ENCODE data around the gene CHST2. TPM values are rescaled to one million over a fixed set of nuclear protein-coding genes. Genes with fewer than 3 reads are reported as not detected.

Gene CHST2
- polyA plus RNA-seq, 4 donors: 17.9 to 33.0 (median 26.4) TPM

- no peak for DNase-seq (ENCODE audit: low read depth in 4 of 4, low spot score in 3 of 4)
Measured at GRCh38 chr3:143098032-143098764, 21.4 kb upstream of the CHST2 start.

DNA sequence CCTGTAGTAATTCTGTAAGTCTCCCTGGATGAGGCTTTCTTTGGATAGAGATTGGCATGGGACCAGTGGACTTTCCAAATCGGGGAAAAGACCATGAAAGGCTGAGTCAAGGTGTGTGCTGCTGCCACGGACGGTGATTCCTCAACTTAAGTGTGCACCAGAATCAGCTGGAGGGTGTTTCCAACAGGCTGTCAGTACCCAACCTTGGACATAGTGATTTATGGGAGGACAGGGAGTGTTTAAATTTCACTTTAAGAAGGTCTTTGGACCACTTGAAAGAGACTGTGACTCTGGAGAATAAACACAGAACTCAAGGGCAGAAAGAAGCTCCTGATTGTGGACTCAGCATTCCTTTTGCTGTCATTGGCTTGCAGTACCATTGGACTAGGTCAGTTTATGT is 20.4 kb upstream of the CHST2 start:
- DNase-seq (ENCODE audit: low read depth in 4 of 4, low spot score in 3 of 4): no peak

GRCh38 chr3:143099690-143100089 is 19.9 kb upstream of the CHST2 start:
- no peak for DNase-seq (ENCODE audit: low read depth in 4 of 4, low spot score in 3 of 4)

DNA sequence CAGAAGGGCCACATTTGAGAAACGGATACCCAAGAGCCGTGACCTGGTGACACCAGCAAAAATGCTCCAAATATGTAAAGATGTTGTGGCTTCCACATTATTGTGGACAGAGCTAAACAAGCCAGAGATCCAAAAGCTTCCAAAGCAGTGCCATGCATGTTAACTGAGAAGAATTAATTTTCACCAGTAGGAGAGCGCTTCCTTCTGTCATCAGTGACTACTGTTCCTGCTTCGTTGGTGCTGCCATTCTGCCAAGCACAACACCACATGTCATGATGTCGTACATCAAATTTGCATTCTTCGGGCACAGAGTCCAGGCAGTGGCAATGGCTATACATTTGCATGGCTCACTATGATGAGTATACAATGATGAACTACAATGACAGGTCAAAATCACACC is 19.1 kb upstream of the CHST2 start:
- no peak for DNase-seq (ENCODE audit: low read depth in 4 of 4, low spot score in 3 of 4)

DNA sequence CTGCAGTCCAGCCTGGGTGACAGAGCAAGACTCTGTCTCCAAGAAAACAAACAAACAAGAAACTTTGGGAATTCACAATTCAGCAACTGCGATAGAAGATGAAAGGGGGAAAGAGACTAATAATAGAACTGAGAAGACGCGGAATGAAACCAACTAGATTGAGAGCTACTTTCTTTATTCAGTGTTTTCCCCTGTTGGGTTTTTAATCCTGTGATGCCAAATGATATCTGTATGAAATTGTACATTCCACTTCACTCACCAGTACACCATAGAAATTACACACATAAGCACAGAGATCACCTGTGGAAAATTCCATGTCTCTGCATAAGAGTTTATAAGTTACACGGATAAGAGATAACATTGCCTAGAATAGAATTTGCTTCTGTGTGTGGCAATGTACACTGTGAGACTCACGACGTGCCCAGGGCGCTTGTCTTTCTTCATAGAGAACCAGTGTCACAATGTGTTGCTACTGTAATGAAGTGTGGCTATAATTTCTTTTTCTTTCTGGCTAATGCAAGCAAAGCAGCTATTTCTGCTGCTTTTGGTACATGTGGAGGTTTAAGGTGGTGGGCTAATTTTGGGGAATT is 17.7 kb upstream of the CHST2 start:
- no peak for DNase-seq (ENCODE audit: low read depth in 4 of 4, low spot score in 3 of 4)

DNA sequence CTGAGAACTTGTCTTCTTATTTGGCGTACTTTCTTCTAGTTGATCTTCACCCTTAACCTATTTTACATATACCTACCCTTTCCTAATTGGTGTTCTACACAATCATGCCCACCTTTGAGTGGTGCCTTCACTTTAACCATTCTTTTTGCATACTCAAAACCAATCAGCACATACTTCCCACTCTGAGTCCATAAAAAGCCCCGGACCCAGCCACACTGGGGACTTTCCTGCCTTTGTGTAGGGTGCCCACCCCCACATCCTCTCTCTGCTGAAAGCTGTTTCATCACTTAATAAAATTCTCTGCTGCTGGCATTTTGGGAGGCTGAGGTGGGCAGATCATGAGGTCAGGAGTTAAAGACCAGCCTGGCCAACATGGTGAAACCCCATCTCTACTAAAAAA is 15.9 kb upstream of the CHST2 start:
- DNase-seq (ENCODE audit: low read depth in 4 of 4, low spot score in 3 of 4): no peak

DNA sequence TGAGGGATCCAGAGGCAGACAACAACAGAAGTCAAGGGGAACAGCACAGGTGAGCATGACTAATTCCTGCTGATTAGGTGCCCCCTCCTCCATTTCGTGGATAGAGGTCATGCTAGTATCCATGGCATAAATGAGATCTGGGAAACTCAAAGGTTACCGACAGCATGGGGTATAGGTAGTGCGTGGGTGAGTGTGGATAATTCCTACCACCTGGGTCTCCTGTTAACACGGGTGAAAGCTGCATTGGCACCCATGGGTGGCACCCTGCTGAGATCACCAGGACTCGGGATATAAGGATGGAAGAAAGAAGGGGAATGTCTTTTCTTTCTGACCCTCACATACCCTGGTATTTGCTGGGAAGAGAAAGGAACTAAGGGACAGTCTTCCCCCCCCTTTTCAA is 14.4 kb upstream of the CHST2 start:
- DNase-seq (ENCODE audit: low read depth in 4 of 4, low spot score in 3 of 4): no peak

DNA sequence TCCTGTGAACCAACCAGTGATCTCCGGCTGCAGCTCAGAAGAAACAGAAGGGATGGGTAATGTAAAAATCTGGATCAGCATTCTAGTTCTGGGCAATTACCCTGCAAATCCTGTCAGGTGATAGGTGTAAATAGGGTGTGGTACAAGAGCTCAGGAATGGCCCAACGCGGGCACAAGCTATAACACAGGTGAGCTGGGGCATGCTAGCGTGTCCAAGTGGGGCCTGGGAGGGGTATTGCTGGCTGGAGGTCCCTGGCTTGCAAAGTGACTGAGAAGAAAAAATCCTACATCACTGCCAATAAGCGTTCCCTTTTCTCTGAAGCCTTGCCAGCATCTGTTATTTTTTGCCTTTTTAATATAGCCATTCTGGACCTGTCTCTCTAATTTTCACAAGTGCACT is 9.7 kb upstream of the CHST2 start:
- no peak for DNase-seq (ENCODE audit: low read depth in 4 of 4, low spot score in 3 of 4)

GRCh38 chr3:143110371-143110770 is 9.2 kb upstream of the CHST2 start:
- DNase-seq (ENCODE audit: low read depth in 4 of 4, low spot score in 3 of 4): no peak

DNA sequence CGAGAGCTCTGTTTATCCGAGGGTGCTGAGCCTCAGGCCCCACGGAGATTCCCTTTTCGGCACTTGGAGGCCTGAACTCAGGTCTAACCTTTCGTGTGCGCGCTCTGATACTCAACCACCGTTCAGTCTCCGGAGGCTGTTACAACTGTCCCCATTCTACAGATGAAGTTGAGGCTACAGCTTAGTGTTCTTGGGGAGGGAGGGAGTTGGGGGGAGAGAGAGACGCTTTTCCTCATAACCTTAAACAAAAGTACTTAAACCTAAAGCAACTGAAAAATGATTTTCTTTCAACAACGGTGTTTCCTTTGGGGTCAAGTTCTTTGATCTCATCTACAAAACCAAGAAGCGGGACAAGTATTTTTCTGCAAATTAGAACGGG is 952 bp upstream of the CHST2 start:
- no peak for DNase-seq (ENCODE audit: low read depth in 4 of 4, low spot score in 3 of 4)

- no peak for DNase-seq (ENCODE audit: low read depth in 4 of 4, low spot score in 3 of 4)
Measured at GRCh38 chr3:143119974-143120715, 574 bp downstream of the CHST2 start.

GRCh38 chr3:143120716-143121240 is 1.2 kb downstream of the CHST2 start:
- no peak for DNase-seq (ENCODE audit: low read depth in 4 of 4, low spot score in 3 of 4)

DNA sequence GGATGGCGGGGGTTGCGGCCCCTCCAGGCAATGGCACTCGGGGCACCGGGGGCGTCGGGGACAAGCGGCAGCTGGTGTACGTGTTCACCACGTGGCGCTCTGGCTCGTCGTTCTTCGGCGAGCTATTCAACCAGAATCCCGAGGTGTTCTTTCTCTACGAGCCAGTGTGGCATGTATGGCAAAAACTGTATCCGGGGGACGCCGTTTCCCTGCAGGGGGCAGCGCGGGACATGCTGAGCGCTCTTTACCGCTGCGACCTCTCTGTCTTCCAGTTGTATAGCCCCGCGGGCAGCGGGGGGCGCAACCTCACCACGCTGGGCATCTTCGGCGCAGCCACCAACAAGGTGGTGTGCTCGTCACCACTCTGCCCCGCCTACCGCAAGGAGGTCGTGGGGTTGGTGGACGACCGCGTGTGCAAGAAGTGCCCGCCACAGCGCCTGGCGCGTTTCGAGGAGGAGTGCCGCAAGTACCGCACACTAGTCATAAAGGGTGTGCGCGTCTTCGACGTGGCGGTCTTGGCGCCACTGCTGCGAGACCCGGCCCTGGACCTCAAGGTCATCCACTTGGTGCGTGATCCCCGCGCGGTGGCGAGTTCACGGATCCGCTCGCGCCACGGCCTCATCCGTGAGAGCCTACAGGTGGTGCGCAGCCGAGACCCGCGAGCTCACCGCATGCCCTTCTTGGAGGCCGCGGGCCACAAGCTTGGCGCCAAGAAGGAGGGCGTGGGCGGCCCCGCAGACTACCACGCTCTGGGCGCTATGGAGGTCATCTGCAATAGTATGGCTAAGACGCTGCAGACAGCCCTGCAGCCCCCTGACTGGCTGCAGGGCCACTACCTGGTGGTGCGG is 1.9 kb downstream of the CHST2 start:
- no peak for DNase-seq (ENCODE audit: low read depth in 4 of 4, low spot score in 3 of 4)

DNA sequence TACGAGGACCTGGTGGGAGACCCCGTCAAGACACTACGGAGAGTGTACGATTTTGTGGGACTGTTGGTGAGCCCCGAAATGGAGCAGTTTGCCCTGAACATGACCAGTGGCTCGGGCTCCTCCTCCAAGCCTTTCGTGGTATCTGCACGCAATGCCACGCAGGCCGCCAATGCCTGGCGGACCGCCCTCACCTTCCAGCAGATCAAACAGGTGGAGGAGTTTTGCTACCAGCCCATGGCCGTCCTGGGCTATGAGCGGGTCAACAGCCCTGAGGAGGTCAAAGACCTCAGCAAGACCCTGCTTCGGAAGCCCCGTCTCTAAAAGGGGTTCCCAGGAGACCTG is 2.5 kb downstream of the CHST2 start:
- no peak for DNase-seq (ENCODE audit: low read depth in 4 of 4, low spot score in 3 of 4)

GRCh38 chr3:143122608-143123352 is 3.2 kb downstream of the CHST2 start:
- DNase-seq (ENCODE audit: low read depth in 4 of 4, low spot score in 3 of 4): no peak

- DNase-seq (ENCODE audit: low read depth in 4 of 4, low spot score in 3 of 4): no peak
Measured at GRCh38 chr3:143123353-143123984, 3.9 kb downstream of the CHST2 start.

- no peak for DNase-seq (ENCODE audit: low read depth in 4 of 4, low spot score in 3 of 4)
Measured at GRCh38 chr3:143124601-143125520, 5.3 kb downstream of the CHST2 start.

- DNase-seq (ENCODE audit: low read depth in 4 of 4, low spot score in 3 of 4): no peak
Measured at GRCh38 chr3:143127801-143128200, 8.2 kb downstream of the CHST2 start.
